GM18867 (cell line): ENCODE data around the gene ZIK1.
A peak's percentile ranks its signal among the peaks of the same experiment; 100 is the strongest.

Experiments used
- ATAC-seq: cut with Tn5 transposase; IDR thresholded peaks from one replicate; pipeline ENCODE4 v1.9.1; 2021; ENCODE audit warnings: mild to moderate bottlenecking, moderate library complexity; ENCODE audit not compliant: unreplicated experiment

ZIK1 gene

DNA sequence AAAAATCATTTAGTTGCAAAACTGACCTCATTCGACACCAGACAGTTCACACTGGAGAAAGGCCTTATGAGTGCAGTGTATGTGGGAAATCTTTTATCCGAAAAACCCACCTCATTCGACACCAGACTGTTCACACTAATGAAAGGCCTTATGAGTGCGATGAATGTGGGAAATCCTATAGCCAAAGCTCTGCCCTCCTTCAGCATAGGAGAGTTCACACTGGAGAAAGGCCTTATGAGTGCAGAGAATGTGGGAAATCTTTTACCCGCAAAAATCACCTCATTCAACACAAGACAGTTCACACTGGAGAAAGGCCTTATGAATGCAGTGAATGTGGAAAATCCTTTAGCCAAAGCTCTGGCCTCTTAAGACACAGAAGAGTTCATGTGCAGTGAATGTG lies 23.0 kb downstream of the ZIK1 start:
- ATAC-seq = no peak

DNA sequence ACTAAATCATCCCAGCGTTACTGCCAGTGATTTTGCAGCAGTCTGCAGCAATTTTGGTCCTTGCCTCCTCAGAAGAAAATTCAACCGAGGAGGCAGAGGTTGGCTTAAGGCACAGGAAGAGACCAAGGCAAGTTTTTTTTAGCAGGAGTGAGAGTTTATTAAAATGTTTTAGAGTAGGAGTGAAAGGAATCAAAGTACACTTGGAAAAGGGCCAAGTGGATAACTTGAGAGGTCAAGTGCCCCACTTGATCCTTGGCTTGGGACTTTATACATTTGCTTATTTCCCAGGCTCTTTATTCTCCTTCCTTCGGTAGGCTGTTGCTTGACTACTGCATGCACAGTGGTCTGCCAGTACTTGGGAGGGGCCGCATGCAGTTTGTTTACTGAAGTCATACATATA lies 27.2 kb downstream of the ZIK1 start:
- ATAC-seq = no peak

DNA sequence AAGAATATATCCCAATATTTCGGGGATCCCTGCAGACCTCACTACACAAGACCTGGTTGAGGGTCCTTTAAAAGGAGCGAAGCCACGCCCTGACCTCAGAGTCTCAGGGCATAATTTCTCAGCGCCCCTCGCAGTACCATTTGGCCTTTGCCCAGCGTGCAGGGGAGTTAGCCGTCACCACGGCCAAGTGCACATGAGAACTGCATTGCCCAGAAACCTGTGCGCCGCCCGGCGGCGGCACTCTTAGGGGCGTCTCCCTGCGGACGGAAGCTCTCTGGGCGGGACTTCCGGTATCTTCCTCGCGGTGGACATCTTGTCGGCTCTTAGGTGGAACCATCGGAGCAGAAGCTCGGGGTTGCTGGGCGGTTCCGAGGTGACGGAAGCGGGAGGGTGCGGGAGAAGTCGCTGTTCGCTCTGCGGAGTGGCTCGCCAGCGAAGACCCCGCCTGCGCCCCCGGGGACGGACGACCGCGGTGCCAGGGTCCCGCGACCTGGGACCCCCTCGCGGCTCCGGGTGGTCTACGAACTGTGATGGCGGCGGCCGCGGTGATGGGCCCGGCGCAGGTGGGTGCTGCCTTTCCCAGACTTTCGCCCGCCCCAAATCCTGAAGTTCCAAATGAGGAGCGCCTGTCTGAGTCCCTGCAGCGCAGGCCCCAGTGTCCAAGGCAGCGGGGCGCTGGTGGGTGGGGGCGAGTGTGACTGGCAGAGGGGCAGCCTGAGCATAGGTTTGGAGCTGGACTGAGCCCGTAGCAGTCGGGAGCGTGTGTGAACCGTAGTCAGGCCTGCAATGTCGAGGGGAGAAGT lies 30.2 kb downstream of the ZIK1 start, which contains the start of gene ZNF134:
Gene ZNF134 (plus strand): TSS at position 302 of the 803 bp plus-strand sequence. CDS start 5,227 bp downstream, outside the sequence.
- peak; percentile 98 for ATAC-seq

DNA sequence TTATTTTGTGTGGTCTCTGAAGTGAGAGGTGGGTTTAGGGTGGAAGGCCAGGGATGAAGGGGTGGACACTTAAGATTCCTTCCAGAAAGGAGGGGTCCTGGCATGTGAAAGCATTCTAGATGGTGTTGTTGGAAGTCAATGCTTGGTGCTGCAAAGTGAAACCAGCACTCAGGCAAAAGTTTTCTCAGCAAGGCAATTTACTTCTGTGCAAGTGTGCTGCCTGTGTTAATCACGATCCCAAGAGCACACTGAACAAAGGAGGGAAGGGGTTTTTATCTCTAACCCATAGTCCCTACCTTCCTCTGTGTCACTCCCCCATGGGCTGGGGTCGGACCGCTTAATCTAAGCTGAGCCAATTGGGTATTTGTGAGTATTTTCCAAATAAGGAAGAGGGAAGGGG lies 31.4 kb downstream of the ZIK1 start:
- no peak for ATAC-seq

DNA sequence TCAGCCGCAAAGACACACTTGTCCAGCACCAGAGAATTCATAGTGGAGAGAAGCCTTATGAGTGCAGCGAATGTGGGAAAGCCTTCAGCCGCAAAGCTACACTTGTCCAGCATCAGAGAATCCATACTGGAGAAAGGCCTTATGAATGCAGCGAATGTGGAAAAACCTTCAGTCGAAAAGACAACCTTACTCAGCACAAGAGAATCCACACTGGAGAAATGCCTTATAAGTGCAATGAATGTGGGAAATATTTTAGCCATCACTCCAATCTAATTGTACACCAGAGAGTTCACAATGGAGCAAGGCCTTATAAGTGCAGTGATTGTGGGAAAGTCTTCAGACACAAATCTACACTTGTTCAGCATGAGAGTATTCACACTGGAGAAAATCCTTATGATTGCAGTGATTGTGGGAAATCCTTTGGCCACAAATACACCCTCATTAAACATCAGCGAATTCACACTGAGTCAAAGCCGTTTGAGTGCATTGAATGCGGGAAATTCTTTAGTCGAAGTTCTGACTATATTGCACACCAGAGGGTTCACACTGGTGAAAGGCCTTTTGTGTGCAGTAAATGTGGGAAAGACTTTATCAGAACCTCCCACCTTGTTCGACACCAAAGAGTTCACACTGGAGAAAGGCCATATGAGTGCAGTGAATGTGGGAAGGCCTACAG lies 36.9 kb downstream of the ZIK1 start:
- ATAC-seq = no peak

DNA sequence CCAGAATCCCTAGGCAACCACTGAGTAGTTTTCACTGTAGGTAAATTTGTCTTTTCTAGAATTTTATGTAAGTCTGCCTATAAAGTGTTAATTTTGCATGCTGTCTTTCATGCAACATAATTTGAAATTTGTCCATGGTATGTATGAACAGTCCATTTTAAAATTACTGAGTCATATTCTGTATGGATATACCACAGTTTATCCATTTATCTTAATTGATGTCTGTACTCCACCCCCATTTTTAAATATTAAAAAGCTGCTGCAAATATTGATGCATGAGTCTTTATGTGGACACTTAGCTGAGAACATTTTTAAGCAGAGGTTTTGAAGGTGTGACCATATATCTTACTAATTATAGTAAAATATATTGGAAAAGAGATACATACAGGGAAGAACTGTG lies 39.1 kb downstream of the ZIK1 start:
- ATAC-seq = no peak

DNA sequence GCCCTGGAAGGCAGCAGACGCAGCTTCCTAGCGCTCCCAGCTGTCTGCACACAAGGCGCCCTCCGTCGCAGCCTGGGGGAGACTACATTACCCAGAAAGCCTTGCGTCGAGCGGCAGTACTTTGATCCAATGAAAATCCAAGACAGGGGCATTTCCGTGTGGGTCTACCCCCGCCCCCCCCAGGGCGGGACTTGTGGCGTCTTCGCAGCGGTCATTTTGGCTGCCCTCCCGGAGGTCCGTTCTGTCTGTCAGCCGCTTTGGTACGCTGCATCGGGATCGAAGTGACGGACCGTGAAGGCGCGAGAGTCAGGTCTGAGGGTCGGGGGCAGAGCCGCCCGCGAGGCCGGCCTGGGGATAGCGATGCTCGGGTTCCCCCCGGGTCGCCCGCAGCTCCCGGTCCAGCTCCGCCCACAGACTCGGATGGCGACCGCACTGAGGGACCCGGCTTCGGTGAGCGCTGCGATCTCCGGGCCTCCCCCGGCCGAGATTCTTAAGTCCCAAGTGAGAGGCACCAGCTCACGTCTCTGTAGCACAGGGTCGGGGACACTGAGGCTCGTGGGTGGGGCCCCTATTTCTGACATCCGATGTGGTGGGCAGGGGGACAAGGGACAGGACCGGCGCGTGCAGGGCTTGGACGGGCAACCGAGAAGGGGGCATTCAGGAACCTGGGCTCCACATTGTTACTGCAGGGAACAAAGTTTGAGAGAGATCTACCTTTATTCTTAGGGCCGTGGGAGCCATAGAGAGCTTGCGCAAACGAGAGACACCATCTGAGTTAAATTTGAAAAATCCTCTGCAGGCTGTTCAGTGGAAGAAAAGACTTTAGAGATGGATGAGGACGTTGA lies 49.3 kb downstream of the ZIK1 start, which contains the start of gene ZNF211:
Gene ZNF211 (plus strand): TSS at position 182 of the 845 bp plus-strand sequence. CDS start 179 bp downstream, at position 361.
- ATAC-seq = peak; percentile 93

DNA sequence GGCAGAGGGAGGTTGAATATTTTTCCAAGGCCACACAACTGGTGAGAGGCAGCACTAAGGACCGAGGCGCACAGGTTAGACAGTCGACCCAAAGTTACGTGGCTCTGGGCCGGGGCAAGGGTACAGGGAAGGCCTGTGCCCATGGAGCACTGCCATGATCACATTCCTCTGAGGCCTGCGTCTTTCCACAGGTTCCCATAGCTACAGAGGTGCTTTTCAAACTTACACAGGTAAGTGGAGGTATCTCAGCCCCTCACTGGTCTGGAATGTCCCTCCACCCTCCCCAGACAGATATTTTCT lies 49.8 kb downstream of the ZIK1 start:
- ATAC-seq = no peak

DNA sequence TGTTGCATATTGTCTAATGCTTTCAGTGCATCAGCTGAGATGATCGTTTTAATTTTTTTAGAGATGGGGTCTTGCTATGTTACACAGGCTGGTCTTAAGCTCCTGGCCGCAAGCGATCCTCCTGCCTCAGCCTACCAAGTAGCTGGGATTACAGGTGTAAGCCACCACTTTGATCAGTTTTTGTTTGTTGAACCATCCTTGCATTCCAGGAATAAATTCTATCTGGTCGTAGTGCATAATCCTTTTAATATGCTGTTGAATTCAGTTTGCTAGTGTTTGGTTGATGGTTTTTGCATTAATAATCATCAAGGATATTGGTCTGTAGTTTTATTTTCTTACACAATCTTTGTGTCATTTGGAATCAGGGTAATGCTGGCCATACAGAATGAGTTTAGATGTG lies 53.4 kb downstream of the ZIK1 start:
- no peak for ATAC-seq

DNA sequence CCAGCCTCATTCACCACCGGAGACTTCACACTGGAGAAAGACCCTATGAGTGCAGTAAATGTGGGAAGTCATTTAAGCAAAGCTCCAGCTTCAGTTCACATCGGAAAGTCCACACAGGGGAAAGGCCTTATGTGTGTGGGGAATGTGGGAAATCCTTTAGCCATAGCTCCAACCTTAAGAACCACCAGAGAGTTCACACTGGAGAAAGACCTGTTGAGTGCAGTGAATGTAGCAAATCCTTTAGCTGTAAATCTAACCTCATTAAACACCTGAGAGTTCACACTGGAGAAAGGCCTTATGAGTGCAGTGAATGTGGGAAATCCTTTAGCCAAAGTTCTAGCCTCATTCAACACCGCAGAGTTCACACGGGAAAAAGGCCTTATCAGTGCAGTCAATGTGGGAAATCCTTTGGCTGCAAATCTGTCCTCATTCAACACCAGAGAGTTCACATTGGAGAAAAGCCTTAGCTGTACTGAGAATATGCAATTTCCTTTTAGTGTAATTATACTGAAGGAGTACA lies 57.8 kb downstream of the ZIK1 start:
- ATAC-seq = no peak

DNA sequence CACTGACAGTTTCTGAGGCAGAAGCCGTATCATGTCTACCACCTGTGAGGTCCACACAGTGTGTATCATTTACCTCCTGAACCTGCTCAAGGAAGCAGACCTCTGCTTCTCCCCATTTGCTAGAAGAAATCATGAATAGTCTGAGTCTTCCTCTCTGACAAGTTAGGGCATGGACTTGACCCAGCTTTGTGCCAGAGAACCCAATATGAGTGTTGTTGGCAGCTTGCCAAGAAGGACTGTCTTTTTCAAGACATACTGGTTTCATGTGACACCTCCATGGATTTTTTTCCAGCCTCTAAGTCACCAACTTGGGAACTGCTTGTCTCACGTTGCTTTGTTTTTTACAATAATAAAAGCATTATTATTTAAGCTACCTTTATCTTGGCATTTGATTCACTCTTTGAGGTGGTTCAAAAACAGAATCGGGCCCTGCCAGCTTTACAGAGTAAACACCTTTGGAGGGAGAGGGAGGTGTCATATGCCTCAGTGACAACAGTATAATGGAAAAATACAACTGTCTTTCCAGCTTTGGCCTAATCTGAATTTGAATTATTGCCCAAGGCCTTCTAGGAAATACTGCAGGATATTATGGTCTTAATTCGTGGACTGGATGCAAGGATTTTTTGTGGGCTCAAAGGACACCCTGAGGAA lies 58.6 kb downstream of the ZIK1 start:
- ATAC-seq = no peak
